GM23338 (cell line): ENCODE measurements around the gene DENND11. TPM values are rescaled to one million over a fixed set of nuclear protein-coding genes. Genes with fewer than 3 reads are reported as not detected.

Experiments
- ATAC-seq: fragments of 200-7000 bp; cut with Tn5 transposase; 3 replicates; pipeline ENCODE4 v1.9.1; 2020
- DNase-seq: peaks from one replicate; pipeline ENCODE4 v3.0.0-alpha.2; 2015; ENCODE audit warnings: low spot score
- H2AFZ ChIP-seq: fragments of 200-600 bp; sonication (generic); 2 replicates; pipeline ENCODE4 v1.8.0; 2016; ENCODE audit warnings: antibody characterized with exemption, mild to moderate bottlenecking, moderate library complexity
- H3F3A ChIP-seq: fragments of 200-600 bp; sonication (generic); replicated peaks from 2 replicates; pipeline ENCODE4 v1.8.0; 2017; ENCODE audit warnings: antibody characterized with exemption, mixed run types, low read depth
- H3K27ac ChIP-seq: fragments of 200-600 bp; sonication (generic); 2 replicates; pipeline ENCODE4 v1.6.1; 2016; ENCODE audit warnings: low read depth
- H3K27me3 ChIP-seq: fragments of 200-600 bp; sonication (generic); 2 replicates; pipeline ENCODE4 v1.8.0; 2016; ENCODE audit warnings: mild to moderate bottlenecking, mixed run types, moderate library complexity; ENCODE audit not compliant: insufficient read depth
- H3K36me3 ChIP-seq: fragments of 200-600 bp; sonication (generic); 2 replicates; pipeline ENCODE4 v1.8.0; 2016; ENCODE audit warnings: mild to moderate bottlenecking; ENCODE audit not compliant: insufficient read depth
- H3K4me1 ChIP-seq: fragments of 200-600 bp; sonication (generic); 2 replicates; pipeline ENCODE4 v1.8.0; 2016; ENCODE audit warnings: mild to moderate bottlenecking, moderate library complexity; ENCODE audit not compliant: insufficient read depth
- H3K4me2 ChIP-seq: fragments of 200-600 bp; sonication (generic); 2 replicates; pipeline ENCODE4 v1.7.1; 2017; ENCODE audit warnings: mixed run types
- H3K4me3 ChIP-seq: fragments of 200-600 bp; sonication (generic); 2 replicates; pipeline ENCODE4 v1.6.1; 2016; ENCODE audit warnings: mixed run types
- H3K79me2 ChIP-seq: fragments of 200-600 bp; sonication (generic); replicated peaks from 2 replicates; pipeline ENCODE4 v1.8.0; 2017; ENCODE audit warnings: mild to moderate bottlenecking; ENCODE audit not compliant: insufficient read depth
- H3K9me2 ChIP-seq: fragments of 200-600 bp; sonication (generic); 2 replicates; pipeline ENCODE4 v1.8.0; 2017; ENCODE audit not compliant: insufficient read depth
- H4K20me1 ChIP-seq: fragments of 200-600 bp; sonication (generic); replicated peaks from 2 replicates; pipeline ENCODE4 v1.8.0; 2017; ENCODE audit warnings: mild to moderate bottlenecking; ENCODE audit not compliant: insufficient read depth
- H3K27ac Mint-ChIP-seq: 2 replicates; pipeline ENCODE4 v1.8.0; 2020; ENCODE audit warnings: inconsistent platforms, mild to moderate bottlenecking, moderate library complexity, mixed read lengths
- H3K27me3 Mint-ChIP-seq: 3 replicates; pipeline ENCODE4 v1.8.0; 2022; ENCODE audit warnings: low read depth, mild to moderate bottlenecking, moderate library complexity, mixed read lengths, inconsistent platforms; ENCODE audit not compliant: insufficient read depth, poor library complexity
- H3K36me3 Mint-ChIP-seq: 3 replicates; pipeline ENCODE4 v1.8.0; 2021; ENCODE audit warnings: low read depth, mild to moderate bottlenecking, inconsistent platforms, moderate library complexity, mixed read lengths
- H3K4me1 Mint-ChIP-seq: 3 replicates; pipeline ENCODE4 v1.8.0; 2020; ENCODE audit warnings: mild to moderate bottlenecking, inconsistent platforms, mixed read lengths
- H3K4me3 Mint-ChIP-seq: 3 replicates; pipeline ENCODE4 v1.8.0; 2021; ENCODE audit warnings: moderate library complexity, mild to moderate bottlenecking, inconsistent platforms, mixed read lengths
- H3K9me3 Mint-ChIP-seq: 3 replicates; pipeline ENCODE4 v1.8.0; 2020; ENCODE audit warnings: moderate library complexity, mild to moderate bottlenecking, inconsistent platforms, mixed read lengths
- CREB1 ChIP-seq: fragments of 250-450 bp; sonication (Bioruptor Pico); IDR thresholded peaks from 2 replicates; pipeline ENCODE4 v1.5.0; 2020; ENCODE audit warnings: low read depth, mild to moderate bottlenecking, moderate library complexity
- CTCF ChIP-seq, 2 experiments: fragments of 200-600 bp in 1 of 2; sonication (generic) in 1 of 2; conservative IDR thresholded peaks; 2 replicates each; pipeline versions ENCODE4 v1.5.1 to v1.6.1; 2016 to 2017; ENCODE audit warnings: antibody characterized with exemption in 2 of 2, low read depth in 2 of 2, mild to moderate bottlenecking in 2 of 2, moderate library complexity in 1 of 2
- ETS1 ChIP-seq: IDR thresholded peaks from 2 replicates; pipeline ENCODE4 v1.6.1; 2016; ENCODE audit warnings: antibody characterized with exemption
- EZH2 ChIP-seq: fragments of 200-600 bp; sonication (generic); IDR thresholded peaks from one replicate; pipeline ENCODE4 v1.8.0; 2017; ENCODE audit warnings: antibody characterized with exemption, mild to moderate bottlenecking, low read depth; ENCODE audit not compliant: unreplicated experiment
- EZH2phosphoT487 ChIP-seq: fragments of 200-600 bp; sonication (generic); IDR thresholded peaks from one replicate; pipeline ENCODE4 v1.8.1; 2018; ENCODE audit warnings: antibody characterized with exemption; ENCODE audit not compliant: unreplicated experiment
- JUNB ChIP-seq: IDR thresholded peaks from one replicate; pipeline ENCODE4 v1.6.1; 2016; ENCODE audit warnings: antibody characterized with exemption; ENCODE audit not compliant: unreplicated experiment
- NANOG ChIP-seq: IDR thresholded peaks from 2 replicates; pipeline ENCODE4 v1.6.1; 2016; ENCODE audit warnings: antibody characterized with exemption, borderline replicate concordance
- POLR2AphosphoS5 ChIP-seq: IDR thresholded peaks from 2 replicates; pipeline ENCODE4 v1.6.1; 2016; ENCODE audit warnings: antibody characterized with exemption, low read depth
- REST ChIP-seq: IDR thresholded peaks from one replicate; pipeline ENCODE4 v1.6.1; 2018; ENCODE audit warnings: antibody characterized with exemption; ENCODE audit not compliant: unreplicated experiment
- STAT1 ChIP-seq: IDR thresholded peaks from one replicate; pipeline ENCODE4 v1.6.1; 2016; ENCODE audit warnings: antibody characterized with exemption; ENCODE audit not compliant: unreplicated experiment
- ZNF114 ChIP-seq: fragments of 250-450 bp; sonication (Bioruptor Pico); IDR thresholded peaks from 2 replicates; pipeline ENCODE4 v1.5.0; 2020; ENCODE audit warnings: mild to moderate bottlenecking, moderate library complexity
- ZNF331 ChIP-seq: fragments of 250-450 bp; sonication (Bioruptor Pico); IDR thresholded peaks from 2 replicates; pipeline ENCODE4 v1.5.0; 2020; ENCODE audit warnings: low read depth, mild to moderate bottlenecking, moderate library complexity
- ZNF462 ChIP-seq: fragments of 250-450 bp; sonication (Bioruptor Pico); IDR thresholded peaks from 2 replicates; pipeline ENCODE4 v1.5.0; 2020; ENCODE audit warnings: mild to moderate bottlenecking, moderate library complexity
- polyA plus RNA-seq: library from polyadenylated mRNA; unstranded; fragments of >200 nt; fragmentation: Nextera tagmentation; extraction: Ambion mirVana; gene quantifications from 2 replicates; pipeline ENCODE4 v1.2.1, GENCODE V29; 2016
- total RNA-seq: library from RNA; depleted of rRNA; stranded (reverse); fragments of >200 nt; shearing (Covaris generic); gene quantifications from 2 replicates; pipeline ENCODE4 v1.2.3, GENCODE V29; 2014

The DENND11 gene
- total and polyA plus RNA-seq, 2 experiments from 2014 or later, result 5.1 to 29.5 TPM

- Histone ChIP-seq H3K36me3 (peaks cover 93% of the 10 kb centered on the region), H3F3A (0 out of 2 replicates have a peak, but pooled peaks cover 3% of the 10 kb centered on the region), H3K27me3 (no peaks in the 10 kb centered on the region), H3K9me2 (no peaks in the 10 kb centered on the region), H2AFZ (no peak overlapping the region), H4K20me1 (peaks cover 28% of the 10 kb centered on the region), H3K27ac (no peak overlapping the region), H3K79me2 (peaks cover 34% of the 10 kb centered on the region), H3K4me3 (no peak overlapping the region), H3K4me1 (peaks cover 5% of the 10 kb centered on the region), H3K4me2 (no peak overlapping the region)
- Mint-ChIP-seq H3K4me1 (peaks cover 9% of the 10 kb centered on the region), H3K4me3 (no peak overlapping the region), H3K27me3 (no peaks in the 10 kb centered on the region), H3K36me3 (peaks cover 94% of the 10 kb centered on the region), H3K9me3 (no peaks in the 10 kb centered on the region), H3K27ac (no peak overlapping the region)
- ATAC-seq, result no peak
- no peak for DNase-seq
- TF ChIP-seq JUNB, result no peak
- no peak for TF ChIP-seq EZH2phosphoT487
- no peak for TF ChIP-seq ZNF114 (CRISPR knock-in tag)
- TF ChIP-seq STAT1, result no peak
- no peak for TF ChIP-seq CREB1 (CRISPR knock-in tag)
- TF ChIP-seq ZNF462, result no peak
- no peak for TF ChIP-seq ETS1
- TF ChIP-seq CTCF (conservative IDR thresholded peaks at IDR 0.05; ENCODE audit: low read depth in 2 of 2), result no peak
- TF ChIP-seq POLR2AphosphoS5, result no peak
- no peak for TF ChIP-seq EZH2
- no peak for TF ChIP-seq REST
- no peak for TF ChIP-seq NANOG
- no peak for TF ChIP-seq ZNF331 (CRISPR knock-in tag)
Measured at GRCh38 chr7:141744131-141744530, 42.2 kb upstream of the DENND11 start.
